Measurements from ENCODE around the gene RALGPS2. TPM values are rescaled to one million over a fixed set of nuclear protein-coding genes. Genes with fewer than 3 reads are reported as not detected.

Gene RALGPS2
- total RNA-seq, 2 experiments from 2014 or later: 91.6 to 102 TPM

DNA sequence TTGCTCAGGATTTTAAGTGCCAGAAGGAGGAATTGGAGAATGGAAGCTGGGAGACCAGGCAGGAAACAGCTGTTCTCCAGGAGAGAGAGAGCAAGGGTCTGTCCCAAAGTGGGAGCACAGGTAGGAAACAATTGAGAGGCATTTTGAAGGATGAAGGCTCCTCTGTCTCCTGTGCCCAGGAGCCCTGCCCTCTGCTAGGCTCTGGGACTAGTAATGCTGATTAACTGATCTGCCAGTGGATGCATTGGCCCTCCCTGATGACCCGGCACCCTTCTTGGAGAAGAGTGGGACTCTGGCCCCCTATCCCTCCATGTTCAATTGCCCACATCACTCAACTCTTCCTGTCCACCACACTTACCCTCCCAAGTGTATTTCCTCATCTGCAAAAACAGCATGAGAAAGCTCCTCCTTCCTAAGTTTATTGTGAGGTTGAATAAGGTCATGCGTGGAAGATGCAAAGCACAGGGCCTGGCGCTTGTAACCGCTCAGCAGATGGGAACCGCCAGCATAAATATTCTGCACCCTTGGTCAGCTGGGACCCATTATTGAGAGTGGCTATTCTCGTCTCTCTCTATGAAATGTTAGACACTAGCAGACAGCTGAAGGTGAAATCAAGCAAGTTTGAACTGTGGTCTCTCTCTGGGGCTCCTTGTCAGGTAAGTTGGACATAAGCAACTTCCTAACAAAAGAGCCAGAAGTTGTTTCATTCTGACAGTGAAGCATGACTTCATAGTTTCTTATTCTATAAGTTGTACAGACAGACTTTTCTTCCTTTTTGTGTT is 208.9 kb downstream of the RALGPS2 start:
- Histone ChIP-seq H3K79me2 (ENCODE audit: insufficient read depth, low read depth, low read length) (no peaks in the 10 kb centered on the region), H2AFZ (ENCODE audit: low read length) (no peak overlapping the region), H3K4me3 (ENCODE audit: low read depth, low read length, poor library complexity, severe bottlenecking) (no peak overlapping the region), H3K27ac (ENCODE audit: low read depth, low read length, poor library complexity, severe bottlenecking) (no peak overlapping the region), H3K9me2 (ENCODE audit: insufficient read depth, low read length) (no peaks in the 10 kb centered on the region), H4K20me1 (ENCODE audit: insufficient read depth, low read length) (no peaks in the 10 kb centered on the region), H3K9me3 (ENCODE audit: low read length) (no peaks in the 10 kb centered on the region), H3K4me2 (ENCODE audit: low read length) (no peak overlapping the region), H3K4me1 (ENCODE audit: insufficient read depth, low read length, poor library complexity, severe bottlenecking) (no peaks in the 10 kb centered on the region), H3K36me3 (ENCODE audit: insufficient read depth, low read length) (no peaks in the 10 kb centered on the region)
- ChIA-PET CTCF (ENCODE audit: unreplicated experiment) (no interaction called here), POLR2A (interaction anchor here (0.6 to 1.5 kb wide), 7 partner anchors 10 to 249 kb away, joined by 3 to 8 read pairs (median 4); partner anchors contain the start of gene RALGPS2)
- DNase-seq (ENCODE audit: low spot score): no peak
- no TSS peak for BruUV-seq (replicated peaks)
- TF ChIP-seq EZH2phosphoT487 (IDR thresholded peaks at IDR 0.05; ENCODE audit: borderline replicate concordance, low read depth, low read length): no peak
- TF ChIP-seq, protein P1, sequence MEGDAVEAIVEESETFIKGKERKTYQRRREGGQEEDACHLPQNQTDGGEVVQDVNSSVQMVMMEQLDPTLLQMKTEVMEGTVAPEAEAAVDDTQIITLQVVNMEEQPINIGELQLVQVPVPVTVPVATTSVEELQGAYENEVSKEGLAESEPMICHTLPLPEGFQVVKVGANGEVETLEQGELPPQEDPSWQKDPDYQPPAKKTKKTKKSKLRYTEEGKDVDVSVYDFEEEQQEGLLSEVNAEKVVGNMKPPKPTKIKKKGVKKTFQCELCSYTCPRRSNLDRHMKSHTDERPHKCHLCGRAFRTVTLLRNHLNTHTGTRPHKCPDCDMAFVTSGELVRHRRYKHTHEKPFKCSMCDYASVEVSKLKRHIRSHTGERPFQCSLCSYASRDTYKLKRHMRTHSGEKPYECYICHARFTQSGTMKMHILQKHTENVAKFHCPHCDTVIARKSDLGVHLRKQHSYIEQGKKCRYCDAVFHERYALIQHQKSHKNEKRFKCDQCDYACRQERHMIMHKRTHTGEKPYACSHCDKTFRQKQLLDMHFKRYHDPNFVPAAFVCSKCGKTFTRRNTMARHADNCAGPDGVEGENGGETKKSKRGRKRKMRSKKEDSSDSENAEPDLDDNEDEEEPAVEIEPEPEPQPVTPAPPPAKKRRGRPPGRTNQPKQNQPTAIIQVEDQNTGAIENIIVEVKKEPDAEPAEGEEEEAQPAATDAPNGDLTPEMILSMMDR (conservative IDR thresholded peaks at IDR 0.05; ENCODE audit: low read length): no peak
- intact Hi-C loops (cut with micrococcal nuclease; ENCODE audit: unreplicated experiment): no loop called here

DNA sequence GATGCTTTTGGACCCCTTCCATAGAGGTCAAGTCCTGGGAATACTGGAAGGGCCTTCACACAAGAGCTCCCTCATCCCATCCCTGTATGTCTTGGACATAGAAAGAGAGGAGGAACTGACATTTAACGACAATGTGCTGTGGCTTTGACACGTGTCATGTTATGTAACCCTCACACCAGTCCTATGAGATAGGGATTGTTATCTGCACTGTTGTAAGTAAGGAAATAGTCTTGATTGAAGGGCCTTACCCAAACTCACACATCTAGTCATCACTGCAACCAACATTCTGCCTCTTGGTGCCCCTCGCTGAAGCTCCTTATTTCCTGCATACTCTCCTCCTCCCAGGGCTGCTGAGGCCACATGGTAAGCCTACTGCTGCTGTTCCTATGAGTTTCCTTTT is 209.5 kb downstream of the RALGPS2 start:
- Histone ChIP-seq H3K9me2 (ENCODE audit: insufficient read depth, low read length) (no peaks in the 10 kb centered on the region), H2AFZ (ENCODE audit: low read length) (no peak overlapping the region), H3K9me3 (ENCODE audit: low read length) (no peaks in the 10 kb centered on the region), H3K4me2 (ENCODE audit: low read length) (no peak overlapping the region), H3K4me1 (ENCODE audit: insufficient read depth, low read length, poor library complexity, severe bottlenecking) (no peaks in the 10 kb centered on the region), H3K27ac (ENCODE audit: low read depth, low read length, poor library complexity, severe bottlenecking) (no peak overlapping the region), H4K20me1 (ENCODE audit: insufficient read depth, low read length) (no peaks in the 10 kb centered on the region), H3K79me2 (ENCODE audit: insufficient read depth, low read depth, low read length) (no peaks in the 10 kb centered on the region), H3K36me3 (ENCODE audit: insufficient read depth, low read length) (no peaks in the 10 kb centered on the region), H3K4me3 (ENCODE audit: low read depth, low read length, poor library complexity, severe bottlenecking) (no peak overlapping the region)
- no TSS peak for BruUV-seq (replicated peaks)
- TF ChIP-seq, protein P1 (conservative IDR thresholded peaks at IDR 0.05; ENCODE audit: low read length): no peak
- TF ChIP-seq EZH2phosphoT487 (IDR thresholded peaks at IDR 0.05; ENCODE audit: borderline replicate concordance, low read depth, low read length): no peak
- POLR2A ChIA-PET: interaction anchor here (0.6 to 1.6 kb wide), 6 partner anchors 9 to 206 kb away, joined by 3 to 4 read pairs (median 3); no protein-coding TSS in a partner anchor
- intact Hi-C loops (cut with micrococcal nuclease; ENCODE audit: unreplicated experiment): no loop called here
- no peak for DNase-seq (ENCODE audit: low spot score)
- CTCF ChIA-PET (ENCODE audit: unreplicated experiment): no interaction called here

- Histone ChIP-seq H3K36me3 (ENCODE audit: insufficient read depth, low read length) (no peaks in the 10 kb centered on the region), H3K79me2 (ENCODE audit: insufficient read depth, low read depth, low read length) (no peaks in the 10 kb centered on the region), H3K9me2 (ENCODE audit: insufficient read depth, low read length) (no peaks in the 10 kb centered on the region), H2AFZ (ENCODE audit: low read length) (no peak overlapping the region), H3K9me3 (ENCODE audit: low read length) (no peaks in the 10 kb centered on the region), H3K27ac (ENCODE audit: low read depth, low read length, poor library complexity, severe bottlenecking) (no peak overlapping the region), H4K20me1 (ENCODE audit: insufficient read depth, low read length) (no peaks in the 10 kb centered on the region), H3K4me3 (ENCODE audit: low read depth, low read length, poor library complexity, severe bottlenecking) (no peak overlapping the region), H3K4me2 (ENCODE audit: low read length) (no peak overlapping the region), H3K4me1 (ENCODE audit: insufficient read depth, low read length, poor library complexity, severe bottlenecking) (no peaks in the 10 kb centered on the region)
- no TSS peak for BruUV-seq (replicated peaks)
- ChIA-PET CTCF (ENCODE audit: unreplicated experiment) (no interaction called here), POLR2A (interaction anchor here (1.6 kb wide), 1 partner anchor 12 kb away, joined by 3 read pairs; no protein-coding TSS in a partner anchor)
- no peak for TF ChIP-seq EZH2phosphoT487 (IDR thresholded peaks at IDR 0.05; ENCODE audit: borderline replicate concordance, low read depth, low read length)
- TF ChIP-seq, protein P1 (conservative IDR thresholded peaks at IDR 0.05; ENCODE audit: low read length): no peak
- intact Hi-C loops (cut with micrococcal nuclease; ENCODE audit: unreplicated experiment): no loop called here
- no peak for DNase-seq (ENCODE audit: low spot score)
Observed at GRCh38 chr1:178935610-178936009, 210.6 kb downstream of the RALGPS2 start.
